Coronary artery (tissue), 2 donors: Measurements from ENCODE around the gene SLC44A5.
"Not testable (repeated sequence)": the region's sequence is repeated elsewhere in the genome, so short reads cannot be mapped to it uniquely, and the experiment has no call there.

ENCODE experiments used
- DNase-seq: peaks from one replicate; pipeline ENCODE4 v3.0.0-alpha.2; 2017; ENCODE audit warnings: low spot score
- H3K27ac ChIP-seq, 2 donors: fragments of 200-600 bp; sonication (generic); one replicate each; pipeline ENCODE4 v1.5.1; 2016 to 2019
- H3K4me3 ChIP-seq: fragments of 200-600 bp; sonication (generic); 2 replicates; pipeline ENCODE4 v1.5.1; 2016; ENCODE audit warnings: mild to moderate bottlenecking, moderate library complexity
- CTCF ChIP-seq: fragments of 200-600 bp; sonication (generic); IDR thresholded peaks from one replicate; pipeline ENCODE4 v1.5.1; 2019; ENCODE audit warnings: antibody characterized with exemption

Gene SLC44A5

GRCh38 chr1:75257424-75257823 is 353.5 kb downstream of the SLC44A5 start:
- Histone ChIP-seq H3K27ac (no peak overlapping the region), H3K4me3 (no peak overlapping the region)
- TF ChIP-seq CTCF: no peak
- no peak for DNase-seq

- H3K27ac ChIP-seq, H3K4me3 ChIP-seq, DNase-seq: not testable (repeated sequence)
These were observed 360.8 kb downstream of the SLC44A5 start for GRCh38 chr1:75250114-75250513.

- no peak for DNase-seq
- H3K4me3 ChIP-seq: no peak overlapping the region
- H3K27ac ChIP-seq: no peak overlapping the region
- no peak for TF ChIP-seq CTCF
These were observed 365.7 kb downstream of the SLC44A5 start for GRCh38 chr1:75245239-75245638.

GRCh38 chr1:75243124-75243523 is 367.8 kb downstream of the SLC44A5 start:
- Histone ChIP-seq H3K27ac (no peak overlapping the region), H3K4me3 (no peak overlapping the region)
- no peak for DNase-seq
- no peak for TF ChIP-seq CTCF

GRCh38 chr1:75237316-75237715 is 373.6 kb downstream of the SLC44A5 start:
- DNase-seq: no peak
- no peak for TF ChIP-seq CTCF
- Histone ChIP-seq H3K27ac (no peak overlapping the region), H3K4me3 (no peak overlapping the region)

- Histone ChIP-seq H3K4me3 (no peak overlapping the region), H3K27ac (no peak overlapping the region)
- no peak for TF ChIP-seq CTCF
- no peak for DNase-seq
These were observed 376.4 kb downstream of the SLC44A5 start for GRCh38 chr1:75234562-75234961.

- H3K4me3 ChIP-seq: no peak overlapping the region
- peak; percentile 38 for TF ChIP-seq CTCF
- DNase-seq: no peak
- H3K27ac ChIP-seq: no peak overlapping the region
These were observed 377.5 kb downstream of the SLC44A5 start for GRCh38 chr1:75233302-75233929.
